DMS153 treated with DMSO at 0.1 percent for 48 hours (cell line): ENCODE measurements around the gene IFNGR2.
"Not testable (repeated sequence)": the region's sequence is repeated elsewhere in the genome, so short reads cannot be mapped to it uniquely, and the experiment has no call there.

Experiments used
- DNase-seq: peaks from one replicate; lab custom pipeline; 2025; ENCODE audit not compliant: unreplicated experiment; lab: John Stamatoyannopoulos, UW

IFNGR2 gene

GRCh38 chr21:33375101-33375644 lies 28.0 kb upstream of the IFNGR2 start:
- DNase-seq = no peak

- DNase-seq = no peak
These were observed 25.8 kb upstream of the IFNGR2 start for GRCh38 chr21:33377221-33377920.

GRCh38 chr21:33378081-33378480 lies 25.1 kb upstream of the IFNGR2 start:
- DNase-seq = no peak

DNA sequence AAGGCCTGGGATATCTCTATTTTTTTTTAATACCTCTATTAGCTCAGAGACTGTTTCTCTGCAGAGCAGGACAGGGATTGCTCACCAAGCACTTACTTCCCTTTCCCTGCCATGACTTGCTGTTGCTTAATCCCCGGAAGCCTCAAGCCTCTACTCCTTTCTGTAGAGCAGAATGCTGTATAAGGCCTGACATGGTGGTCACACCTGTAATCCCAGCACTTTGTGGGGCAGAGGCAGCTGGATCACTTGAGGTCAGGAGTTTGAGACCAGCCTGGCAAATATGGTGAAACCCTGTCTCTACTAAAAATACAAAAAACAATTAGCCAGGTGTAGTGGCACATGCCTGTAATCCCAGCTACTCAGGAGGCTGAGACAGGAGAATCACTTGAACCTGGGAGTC lies 23.3 kb upstream of the IFNGR2 start:
- not testable (repeated sequence) for DNase-seq

DNA sequence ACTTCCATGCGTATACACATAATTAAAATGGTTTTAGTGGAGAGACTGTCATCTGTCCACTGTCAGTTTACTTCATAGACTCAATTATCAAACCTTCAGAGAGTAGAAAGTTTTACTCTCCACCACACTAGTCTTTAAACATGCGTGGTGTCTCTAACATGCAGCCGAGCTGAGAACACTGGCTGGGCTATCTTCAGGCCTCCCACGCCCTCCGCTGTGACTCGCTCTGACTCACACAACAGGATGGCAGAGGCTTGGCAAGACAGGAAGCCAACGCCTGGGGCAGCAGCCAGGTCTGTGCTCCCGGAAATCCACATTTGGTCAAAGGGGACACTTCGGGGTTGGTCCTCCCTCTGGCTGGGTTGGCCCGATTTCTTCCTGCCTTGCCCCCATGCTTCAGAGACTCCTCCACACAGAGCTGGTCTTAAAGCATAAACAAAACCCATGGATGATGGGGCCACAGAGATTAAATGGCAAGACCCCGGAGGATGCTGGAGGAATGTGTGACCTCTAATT lies 22.7 kb upstream of the IFNGR2 start:
- peak; percentile 12 for DNase-seq

DNA sequence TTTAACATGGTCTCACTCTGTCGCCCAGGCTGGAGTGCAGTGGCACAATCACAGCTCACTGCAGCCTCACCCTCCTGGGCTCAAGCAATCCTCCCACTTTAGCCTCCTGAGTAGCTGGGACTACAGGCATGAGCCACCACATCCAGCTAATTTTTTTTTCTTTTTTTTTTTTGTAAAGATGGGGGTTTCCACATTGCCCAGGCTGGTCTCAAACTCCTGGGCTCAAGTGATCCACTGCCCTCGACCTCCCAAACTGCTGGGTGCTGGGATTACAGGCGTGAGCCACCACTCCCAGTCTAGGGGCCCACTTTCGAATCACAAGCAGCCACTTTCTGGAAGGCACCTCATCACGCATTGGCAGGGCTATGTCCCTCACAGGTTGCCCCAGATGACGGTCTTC lies 21.8 kb upstream of the IFNGR2 start:
- DNase-seq = not testable (repeated sequence)

DNA sequence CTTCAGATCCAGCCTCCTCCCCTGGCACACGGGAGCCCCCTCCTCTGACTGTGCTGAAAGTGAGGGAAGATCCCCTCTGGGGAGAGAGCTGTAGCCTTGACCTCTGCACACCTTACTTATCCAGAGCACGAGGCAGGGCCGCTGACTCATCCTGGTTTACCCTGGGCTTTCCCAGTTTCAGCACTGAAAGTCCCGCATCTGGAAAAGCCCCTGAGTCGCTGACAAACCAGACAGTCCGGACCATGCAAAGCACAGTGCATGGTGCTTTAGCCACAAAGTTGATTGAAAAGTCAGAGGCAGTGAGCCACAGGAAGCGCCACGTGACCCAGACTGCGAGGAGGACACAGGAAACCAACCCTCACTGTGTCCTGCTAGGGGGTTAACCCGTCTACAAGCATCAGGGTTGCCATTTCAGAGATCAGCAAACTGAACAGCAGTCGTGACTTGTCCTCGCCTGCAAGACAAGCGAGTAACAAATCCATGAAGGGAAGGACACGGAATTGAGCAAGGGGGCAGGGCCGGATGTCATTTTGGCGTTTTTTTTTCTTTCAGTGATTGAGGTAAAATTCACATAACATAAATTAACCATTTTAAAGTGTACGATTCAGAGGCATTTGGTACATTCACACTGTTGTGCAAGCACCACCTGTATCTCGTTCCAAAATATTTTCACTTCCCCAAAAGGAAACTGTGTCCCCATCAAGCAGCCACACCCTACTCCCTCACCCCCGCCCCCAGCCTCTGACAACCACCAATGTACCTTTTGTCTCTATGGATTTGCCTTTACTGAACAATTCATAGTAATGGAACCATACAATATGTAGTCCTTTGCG lies 19.9 kb upstream of the IFNGR2 start:
- no peak for DNase-seq

- no peak for DNase-seq
These were observed 18.3 kb upstream of the IFNGR2 start for GRCh38 chr21:33384841-33385331.

DNA sequence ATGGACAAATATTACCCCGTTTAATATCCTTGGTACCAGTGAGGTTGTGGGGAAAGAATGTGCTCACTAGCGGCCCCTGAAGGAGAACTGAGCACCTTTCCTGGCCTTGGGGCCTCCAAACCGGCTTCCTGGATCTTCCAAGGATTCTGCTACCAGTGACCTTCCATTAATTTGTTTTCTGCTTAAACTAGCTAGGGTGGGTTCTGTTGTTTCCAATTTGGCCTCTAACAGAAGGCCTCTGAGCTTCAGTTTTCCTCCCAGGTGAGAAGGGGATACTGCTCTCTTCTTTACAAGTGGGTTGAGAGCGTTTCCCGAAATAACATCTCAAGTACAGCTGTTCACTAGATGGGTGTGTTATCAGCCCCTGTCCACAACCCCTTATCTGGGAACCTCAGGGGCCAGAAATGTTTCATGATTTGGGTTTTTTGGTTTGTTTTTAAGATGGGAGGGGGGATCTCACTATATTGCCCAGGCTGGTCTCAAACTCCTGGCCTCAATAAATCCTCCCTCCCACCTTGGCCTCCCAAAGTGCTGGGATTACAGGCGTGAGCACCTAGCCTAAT lies 16.9 kb upstream of the IFNGR2 start:
- DNase-seq = no peak

- no peak for DNase-seq
These were observed 15.9 kb upstream of the IFNGR2 start for GRCh38 chr21:33387294-33387693.

GRCh38 chr21:33388188-33388587 lies 15.0 kb upstream of the IFNGR2 start:
- no peak for DNase-seq

- DNase-seq = no peak
These were observed 12.7 kb upstream of the IFNGR2 start for GRCh38 chr21:33390479-33390878.

DNA sequence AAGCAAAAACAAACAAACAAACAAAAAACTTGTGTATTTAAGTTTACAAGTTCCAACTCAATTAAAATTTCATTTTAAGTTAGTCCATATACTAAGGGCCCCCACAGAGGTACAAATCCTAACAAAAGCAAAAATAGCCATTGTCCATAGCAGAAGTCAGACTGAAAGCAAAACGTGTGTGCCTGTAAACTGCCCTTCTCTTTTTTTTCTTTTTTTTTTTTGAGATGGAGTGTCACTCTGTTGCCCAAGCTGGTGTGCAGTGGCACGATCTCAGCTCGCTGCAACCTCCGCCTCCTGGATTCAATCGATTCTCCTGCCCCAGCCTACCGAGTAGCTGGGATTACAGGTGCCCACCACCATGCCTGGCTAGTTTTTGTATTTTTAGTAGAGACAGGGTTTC lies 11.6 kb upstream of the IFNGR2 start:
- DNase-seq = no peak

DNA sequence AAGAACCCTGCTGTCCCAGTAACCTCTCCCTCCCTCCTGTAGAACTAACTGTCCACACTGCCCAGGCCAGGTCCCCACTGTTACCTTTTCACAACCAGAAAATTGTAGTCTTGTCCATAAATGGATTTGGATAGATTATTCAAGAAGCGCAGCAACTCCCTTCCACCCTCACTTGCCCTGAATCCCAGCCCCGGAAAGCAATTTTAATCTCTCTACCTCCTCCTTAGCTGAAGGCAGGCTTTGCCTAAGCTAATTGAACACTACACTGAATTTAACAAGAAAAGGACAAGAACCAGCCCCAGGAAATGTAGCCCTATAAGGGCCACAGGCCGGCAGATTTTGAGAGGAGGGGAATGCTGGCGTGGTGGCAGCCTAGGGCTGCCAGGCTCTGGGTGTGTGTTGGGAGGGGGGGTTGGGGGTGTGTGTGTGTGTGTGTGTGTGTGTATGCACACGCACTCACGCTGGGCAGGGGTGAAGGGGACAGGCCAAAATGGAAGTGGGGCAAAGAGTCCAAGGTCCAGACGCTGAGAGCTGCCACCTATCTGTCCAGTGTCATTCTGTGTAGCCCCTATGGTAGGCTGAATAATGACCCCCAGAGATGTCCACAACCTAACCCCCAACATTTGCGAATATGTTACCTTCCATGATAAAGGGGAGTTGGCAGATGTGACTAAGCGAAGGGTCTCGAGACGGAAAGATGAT lies 10.8 kb upstream of the IFNGR2 start:
- DNase-seq = no peak

DNA sequence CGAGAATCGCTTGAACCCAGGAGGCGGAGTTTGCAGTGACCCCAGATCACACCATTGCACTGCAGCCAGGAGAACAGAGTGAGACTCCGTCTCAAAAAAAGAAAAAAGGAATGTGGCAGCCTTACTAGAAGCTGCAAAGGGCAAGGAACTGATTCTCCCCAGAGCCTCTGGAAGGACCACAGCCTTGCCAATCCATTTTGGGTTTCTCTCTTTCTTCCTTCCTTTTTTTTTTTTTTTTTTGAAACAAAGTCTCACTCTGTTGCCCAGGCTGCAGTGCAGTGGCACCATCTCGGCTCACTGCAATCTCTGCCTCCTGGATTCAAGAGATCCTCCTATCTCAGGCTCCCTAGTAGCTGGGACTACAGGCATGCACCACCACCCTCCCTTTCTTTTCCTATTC lies 9.9 kb upstream of the IFNGR2 start:
- DNase-seq = no peak

DNA sequence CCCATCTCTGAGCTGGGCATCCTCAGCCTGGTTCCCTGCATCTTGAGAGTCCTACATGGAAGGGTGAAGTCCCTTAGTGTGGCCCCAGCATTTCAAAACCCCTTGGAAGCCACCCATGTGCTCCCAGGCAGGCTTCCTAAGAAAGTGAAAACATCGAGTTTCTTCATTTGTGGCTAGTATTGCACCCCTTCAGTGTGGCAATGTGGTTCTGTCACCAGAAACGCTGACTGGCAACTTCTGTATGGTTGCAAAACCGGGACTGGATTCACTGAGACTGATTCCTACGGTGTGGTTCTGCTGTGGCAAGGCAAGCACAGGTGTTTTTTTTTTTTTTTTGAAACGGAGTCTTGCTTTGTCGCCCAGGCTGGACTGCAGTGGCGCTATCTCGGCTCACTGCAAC lies 9.0 kb upstream of the IFNGR2 start:
- no peak for DNase-seq

DNA sequence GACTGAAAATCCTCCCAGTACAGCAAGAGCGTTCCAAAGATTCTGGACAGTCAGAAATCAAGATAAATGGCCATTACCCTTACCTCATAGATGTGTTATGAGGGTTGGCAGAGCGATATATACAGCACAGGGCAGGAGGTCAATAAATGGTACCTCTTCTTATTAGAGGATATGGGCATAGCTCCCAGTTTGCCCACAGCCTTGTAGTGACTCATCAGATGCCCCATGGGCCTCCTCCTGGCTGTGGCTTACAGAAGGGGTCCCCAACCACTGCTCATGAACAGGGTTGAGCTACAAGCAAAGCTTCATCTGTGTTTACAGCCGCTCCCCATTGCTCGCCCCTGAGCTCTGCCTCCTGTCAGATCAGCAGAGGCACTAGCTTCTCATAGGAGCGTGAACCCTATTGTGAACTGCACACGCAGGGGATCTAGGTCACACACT lies 7.3 kb upstream of the IFNGR2 start:
- no peak for DNase-seq

DNA sequence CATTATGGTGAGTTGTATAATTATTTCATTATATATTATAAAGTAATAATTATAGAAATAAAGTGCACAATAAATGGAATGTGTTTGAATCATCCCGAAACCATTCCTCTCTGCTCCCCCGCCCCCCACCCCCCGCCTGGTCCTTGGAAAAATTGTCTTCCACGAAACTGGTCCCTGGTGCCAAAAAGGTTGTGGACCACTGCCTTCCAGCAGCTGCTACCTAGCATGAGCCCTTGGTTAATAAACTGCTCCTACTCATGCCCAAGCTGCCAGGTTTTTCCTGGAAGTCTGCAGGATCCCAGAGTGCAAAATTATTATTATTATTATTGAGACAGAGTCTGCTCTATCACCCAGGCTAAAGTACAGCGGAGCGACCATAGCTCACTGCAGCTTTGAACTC lies 6.8 kb upstream of the IFNGR2 start:
- DNase-seq = no peak

- DNase-seq = no peak
These were observed 6.3 kb upstream of the IFNGR2 start for GRCh38 chr21:33396951-33397350.

GRCh38 chr21:33397717-33398116 lies 5.5 kb upstream of the IFNGR2 start:
- no peak for DNase-seq

DNA sequence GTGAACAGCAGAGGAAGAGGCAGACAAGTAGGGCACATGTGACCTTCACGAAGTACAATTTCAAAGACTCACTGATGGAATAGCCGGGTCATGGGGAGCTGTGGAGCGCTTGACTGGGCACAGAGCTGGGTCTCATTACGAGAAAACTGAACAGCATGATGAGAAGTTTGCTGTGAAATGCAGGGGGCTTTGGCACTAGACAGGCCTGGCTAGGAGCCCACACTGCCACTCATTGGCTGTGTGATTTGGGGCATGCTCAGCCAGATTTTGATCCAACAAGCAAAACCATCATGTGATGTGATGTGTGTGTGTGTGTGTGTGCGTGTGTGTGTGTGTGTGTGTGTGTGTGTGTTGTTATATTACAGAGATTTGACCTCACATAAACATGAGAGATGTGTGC lies 4.9 kb upstream of the IFNGR2 start:
- no peak for DNase-seq
